CD14-positive monocyte (primary cell): Measurements from ENCODE around the gene FAM168B. TPM values are rescaled to one million over a fixed set of nuclear protein-coding genes. Genes with fewer than 3 reads are reported as not detected.
A peak's percentile ranks its signal among the peaks of the same experiment; 100 is the strongest.

Experiments used
- DNase-seq, 3 donors: peaks; one replicate each; pipeline ENCODE4 v3.0.0-alpha.2; 2011 to 2022
- H2AFZ ChIP-seq: 2 replicates; pipeline ENCODE4 v1.6.0; 2012; ENCODE audit warnings: mild to moderate bottlenecking, low read depth, low read length, inconsistent platforms; ENCODE audit not compliant: insufficient read depth, poor library complexity, severe bottlenecking
- H3K27ac ChIP-seq, 2 donors: 1 replicate in 1 of 2; 2 replicates in 1 of 2; pipeline ENCODE4 v1.5.1; 2012 to 2013; ENCODE audit warnings: low read length in 2 of 2, control low read depth in 1 of 2, inconsistent platforms in 1 of 2, low read depth in 1 of 2, mild to moderate bottlenecking in 1 of 2
- H3K27me3 ChIP-seq, 2 donors: one replicate each; pipeline versions ENCODE4 v1.6.0 to v1.6.1; 2011 to 2013; ENCODE audit warnings: low read length in 2 of 2; ENCODE audit not compliant: control insufficient read depth in 2 of 2, insufficient read depth in 2 of 2
- H3K36me3 ChIP-seq, 2 donors: replicated peaks in 1 of 2; 1 replicate in 1 of 2; 2 replicates in 1 of 2; pipeline versions ENCODE4 v1.5.1 to v1.6.1; 2012 to 2013; ENCODE audit warnings: low read length in 2 of 2, control low read depth in 1 of 2, inconsistent platforms in 1 of 2, mild to moderate bottlenecking in 1 of 2; ENCODE audit not compliant: insufficient read depth in 2 of 2, control insufficient read depth in 1 of 2
- H3K4me1 ChIP-seq, 2 donors: 1 replicate in 1 of 2; 2 replicates in 1 of 2; pipeline versions ENCODE4 v1.5.1 to v1.6.1; 2012 to 2013; ENCODE audit warnings: low read length in 2 of 2, control low read depth in 1 of 2, inconsistent platforms in 1 of 2, mild to moderate bottlenecking in 1 of 2, moderate library complexity in 1 of 2; ENCODE audit not compliant: insufficient read depth in 2 of 2, control insufficient read depth in 1 of 2
- H3K4me2 ChIP-seq: replicated peaks from 2 replicates; pipeline ENCODE3; 2012; ENCODE audit warnings: low read length, moderate library complexity, mild to moderate bottlenecking; ENCODE audit not compliant: poor library complexity, severe bottlenecking; ENCODE audit errors: extremely low read depth
- H3K4me3 ChIP-seq, 3 experiments: fragments of 200-600 bp in 1 of 3; sonication (generic) in 1 of 3; replicated peaks in 1 of 3; 1 replicate in 2 of 3; 2 replicates in 1 of 3; pipeline ENCODE4 v1.5.1; 2011 to 2013; ENCODE audit warnings: low read length in 3 of 3, mild to moderate bottlenecking in 3 of 3, control low read depth in 2 of 3, low read depth in 2 of 3, inconsistent platforms in 1 of 3, moderate library complexity in 1 of 3
- H3K79me2 ChIP-seq: 2 replicates; pipeline ENCODE4 v1.6.0; 2012; ENCODE audit warnings: mild to moderate bottlenecking, control low read depth, inconsistent platforms, low read length, moderate library complexity; ENCODE audit not compliant: insufficient read depth
- H3K9ac ChIP-seq: 2 replicates; pipeline ENCODE4 v1.6.0; 2017; ENCODE audit warnings: low read length, mild to moderate bottlenecking; ENCODE audit not compliant: insufficient read depth, poor library complexity, severe bottlenecking
- H3K9me3 ChIP-seq, 2 donors: replicated peaks in 1 of 2; 1 replicate in 1 of 2; 2 replicates in 1 of 2; pipeline versions ENCODE4 v1.5.1 to v1.6.1; 2012 to 2013; ENCODE audit warnings: low read length in 2 of 2, control low read depth in 1 of 2; ENCODE audit not compliant: control insufficient read depth in 1 of 2, insufficient read depth in 1 of 2
- H4K20me1 ChIP-seq: 2 replicates; pipeline ENCODE4 v1.6.0; 2012; ENCODE audit warnings: mild to moderate bottlenecking, low read length, control low read depth, moderate library complexity; ENCODE audit not compliant: insufficient read depth
- H3K27ac Mint-ChIP-seq, 7 donors: one replicate each; pipeline ENCODE4 v1.8.0; 2020; ENCODE audit warnings: mild to moderate bottlenecking in 7 of 7, mixed read lengths in 7 of 7, moderate library complexity in 6 of 7, inconsistent platforms in 2 of 7
- H3K27me3 Mint-ChIP-seq, 3 donors: one replicate each; pipeline ENCODE4 v1.8.0; 2021 to 2022; ENCODE audit warnings: low read depth in 3 of 3, mild to moderate bottlenecking in 3 of 3, mixed read lengths in 3 of 3, moderate library complexity in 3 of 3, inconsistent platforms in 1 of 3
- H3K36me3 Mint-ChIP-seq, 2 donors: one replicate each; pipeline ENCODE4 v1.8.0; 2020; ENCODE audit warnings: mixed read lengths in 2 of 2, inconsistent platforms in 1 of 2, mild to moderate bottlenecking in 1 of 2
- H3K4me1 Mint-ChIP-seq: one replicate; pipeline ENCODE4 v1.8.0; 2020; ENCODE audit warnings: mild to moderate bottlenecking, mixed read lengths
- H3K4me3 Mint-ChIP-seq, 2 donors: one replicate each; pipeline ENCODE4 v1.8.0; 2020; ENCODE audit warnings: mild to moderate bottlenecking in 2 of 2, mixed read lengths in 2 of 2, moderate library complexity in 1 of 2
- H3K9me3 Mint-ChIP-seq, 7 donors: one replicate each; pipeline ENCODE4 v1.8.0; 2020 to 2022; ENCODE audit warnings: mixed read lengths in 7 of 7, mild to moderate bottlenecking in 6 of 7, moderate library complexity in 6 of 7, inconsistent platforms in 2 of 7
- WGBS: methylation state at CpG from one replicate; pipeline ENCODE4 v1.1.5; 2013; ENCODE audit warnings: missing lambda C conversion rate; ENCODE audit not compliant: insufficient coverage; 5-methylcytosine and 5-hydroxymethylcytosine counted together
- intact Hi-C, 2 donors: fragments of 100-400 bp; cut with micrococcal nuclease; formaldehyde crosslinking; loops; one replicate each; pipeline versions ENCODE4 v1.15.0 to v1.15.1; 2023
- polyA plus RNA-seq, 3 donors: library from polyadenylated mRNA; depleted of rRNA in 1 of 3; unstranded in 2 of 3; stranded (reverse) in 1 of 3; fragments of 300-500 nt in 2 of 3; fragments of >200 nt in 1 of 3; fragmentation: Illumina TruSeq in 2 of 3; gene quantifications; 1 replicate in 2 of 3; 2 replicates in 1 of 3; pipeline ENCODE4 v1.2.3, GENCODE V29; 2012 to 2021
- TF ChIP-seq, protein P1 (sequence below): fragments of 200-600 bp; IDR thresholded peaks from one replicate; pipeline ENCODE4 v1.8.0; 2022; ENCODE audit warnings: antibody characterized with exemption, mild to moderate bottlenecking

Gene FAM168B
- polyA plus RNA-seq, 3 donors, result 20.5 to 33.2 (median 22.6) TPM

GRCh38 chr2:131040661-131041401 lies 52.4 kb downstream of the FAM168B start:
- intact Hi-C loops, result no loop called here
- peak overlapping the region in 1 of 7 donors; percentile 20 for H3K27ac Mint-ChIP-seq

GRCh38 chr2:131039908-131040660 lies 53.2 kb downstream of the FAM168B start:
- H3K27me3 Mint-ChIP-seq, result peaks cover 56 to 75% (median 69%) of the 10 kb centered on the region in 3 donors
- H3K36me3 Mint-ChIP-seq, result no peaks in the 10 kb centered on the region
- Histone ChIP-seq H3K4me2 (no peak overlapping the region), H3K27me3 (peaks cover 9 to 63% of the 10 kb centered on the region in 2 donors), H2AFZ (no peak overlapping the region), H3K27ac (no peak overlapping the region), H3K79me2 (no peaks in the 10 kb centered on the region), H3K4me3 (no peak overlapping the region), H4K20me1 (no peaks in the 10 kb centered on the region), H3K9me3 (no peaks in the 10 kb centered on the region), H3K9ac (no peak overlapping the region), H3K4me1 (no peaks in the 10 kb centered on the region), H3K36me3 (no peaks in the 10 kb centered on the region)
- peaks cover 0 to 3% (median 0%) of the 10 kb centered on the region in 7 donors for H3K9me3 Mint-ChIP-seq
- TF ChIP-seq, protein P1, sequence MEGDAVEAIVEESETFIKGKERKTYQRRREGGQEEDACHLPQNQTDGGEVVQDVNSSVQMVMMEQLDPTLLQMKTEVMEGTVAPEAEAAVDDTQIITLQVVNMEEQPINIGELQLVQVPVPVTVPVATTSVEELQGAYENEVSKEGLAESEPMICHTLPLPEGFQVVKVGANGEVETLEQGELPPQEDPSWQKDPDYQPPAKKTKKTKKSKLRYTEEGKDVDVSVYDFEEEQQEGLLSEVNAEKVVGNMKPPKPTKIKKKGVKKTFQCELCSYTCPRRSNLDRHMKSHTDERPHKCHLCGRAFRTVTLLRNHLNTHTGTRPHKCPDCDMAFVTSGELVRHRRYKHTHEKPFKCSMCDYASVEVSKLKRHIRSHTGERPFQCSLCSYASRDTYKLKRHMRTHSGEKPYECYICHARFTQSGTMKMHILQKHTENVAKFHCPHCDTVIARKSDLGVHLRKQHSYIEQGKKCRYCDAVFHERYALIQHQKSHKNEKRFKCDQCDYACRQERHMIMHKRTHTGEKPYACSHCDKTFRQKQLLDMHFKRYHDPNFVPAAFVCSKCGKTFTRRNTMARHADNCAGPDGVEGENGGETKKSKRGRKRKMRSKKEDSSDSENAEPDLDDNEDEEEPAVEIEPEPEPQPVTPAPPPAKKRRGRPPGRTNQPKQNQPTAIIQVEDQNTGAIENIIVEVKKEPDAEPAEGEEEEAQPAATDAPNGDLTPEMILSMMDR, result no peak
- H3K4me1 Mint-ChIP-seq, result no peaks in the 10 kb centered on the region
- WGBS, result 13% methylated on average over 75 of the region's 75 CpGs
- no peak for DNase-seq
- H3K4me3 Mint-ChIP-seq, result peak overlapping the region in 1 of 2 donors; percentile 67
- intact Hi-C loops, result no loop called here
- no peak overlapping the region for H3K27ac Mint-ChIP-seq

More at GRCh38 chr2:131040661-131041401, 52.4 kb downstream of the FAM168B start:
- Histone ChIP-seq H3K9ac (no peak overlapping the region), H3K27ac (no peak overlapping the region), H3K27me3 (peaks cover 5 to 58% of the 10 kb centered on the region in 2 donors), H3K9me3 (no peaks in the 10 kb centered on the region), H3K4me3 (no peak overlapping the region), H3K79me2 (no peaks in the 10 kb centered on the region), H3K36me3 (no peaks in the 10 kb centered on the region), H3K4me2 (no peak overlapping the region), H2AFZ (no peak overlapping the region), H3K4me1 (no peaks in the 10 kb centered on the region), H4K20me1 (no peaks in the 10 kb centered on the region)
- H3K4me3 Mint-ChIP-seq, result peak overlapping the region in 1 of 2 donors; percentile 39
- no peak for DNase-seq
- WGBS, result 61% methylated on average over 18 of the region's 23 CpGs
- no peaks in the 10 kb centered on the region for H3K4me1 Mint-ChIP-seq
- H3K27me3 Mint-ChIP-seq, result peaks cover 48 to 68% (median 64%) of the 10 kb centered on the region in 3 donors
- no peaks in the 10 kb centered on the region for H3K36me3 Mint-ChIP-seq
- peaks cover 0 to 3% (median 0%) of the 10 kb centered on the region in 7 donors for H3K9me3 Mint-ChIP-seq
- TF ChIP-seq, protein P1, result no peak
